ENCODE results near the gene TRERF1. TPM values are rescaled to one million over a fixed set of nuclear protein-coding genes. Genes with fewer than 3 reads are reported as not detected.

The TRERF1 gene
- total RNA-seq, 2 donors from 2014 or later, result 3.4 to 5.6 TPM

DNA sequence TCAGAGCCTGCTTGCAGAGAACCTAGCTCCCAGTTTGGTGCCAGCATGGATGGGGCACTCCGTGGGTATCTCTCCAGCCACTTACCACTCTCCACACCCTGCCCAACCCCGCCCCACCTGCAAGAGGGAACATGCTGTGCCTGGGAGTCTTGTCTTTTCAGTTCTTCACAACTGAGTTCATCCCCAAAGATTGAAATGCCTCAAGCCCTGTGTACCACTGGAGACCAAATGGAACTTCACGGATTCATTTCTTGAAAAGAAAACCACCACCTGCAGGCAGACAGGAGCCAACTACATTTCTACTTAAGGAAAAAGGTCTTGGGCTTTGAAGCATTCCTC lies 50.1 kb downstream of the TRERF1 start:
- intact Hi-C loops (cut with DNase I), result no loop called here
- DNase-seq (ENCODE audit: low spot score), result no peak

- no peak for DNase-seq (ENCODE audit: low spot score)
- intact Hi-C loops (cut with DNase I), result loop anchor here in 1 of 2 donors (1.0 kb wide), 1 partner anchor 29 kb away; no protein-coding TSS in a partner anchor
These were observed 50.7 kb downstream of the TRERF1 start for GRCh38 chr6:42400886-42401612.

DNA sequence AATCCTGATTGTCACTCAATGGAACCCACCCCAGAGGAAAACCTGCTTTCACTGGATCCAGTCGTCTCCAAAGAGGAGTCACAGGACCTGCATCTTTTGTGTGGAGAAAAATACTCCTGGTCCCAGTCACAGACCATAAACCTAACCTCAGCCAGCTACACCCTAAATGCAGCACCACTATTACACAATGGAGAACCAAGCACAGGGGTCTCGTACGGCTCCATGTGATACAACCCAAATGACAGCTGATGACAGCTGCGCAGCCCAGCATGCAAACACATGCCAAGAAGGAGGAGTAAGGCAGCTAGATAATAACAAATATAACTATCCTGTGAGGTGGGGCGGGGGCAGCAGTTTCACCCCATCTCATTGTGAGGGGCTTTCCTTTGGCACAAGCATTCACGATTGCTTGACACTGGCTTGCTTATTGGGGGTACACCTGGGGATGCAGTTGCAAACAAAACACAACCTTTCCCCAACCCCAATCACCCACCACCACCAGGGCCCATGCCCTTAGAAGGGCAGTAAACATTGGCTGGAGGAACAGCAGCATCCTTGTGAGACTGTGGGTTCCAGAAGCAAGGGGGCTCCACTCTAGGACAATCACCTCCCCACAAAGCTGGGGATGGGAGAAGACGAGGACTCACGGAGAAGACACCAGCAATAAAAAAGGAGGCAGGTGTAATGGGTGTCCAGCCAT lies 51.5 kb downstream of the TRERF1 start:
- no peak for DNase-seq (ENCODE audit: low spot score)
- intact Hi-C loops (cut with DNase I), result loop anchor here in 1 of 2 donors (1.0 kb wide), 1 partner anchor 30 kb away; no protein-coding TSS in a partner anchor

- no peak for DNase-seq (ENCODE audit: low spot score)
- intact Hi-C loops (cut with DNase I), result no loop called here
These were observed 55.0 kb downstream of the TRERF1 start for GRCh38 chr6:42396720-42397119.

DNA sequence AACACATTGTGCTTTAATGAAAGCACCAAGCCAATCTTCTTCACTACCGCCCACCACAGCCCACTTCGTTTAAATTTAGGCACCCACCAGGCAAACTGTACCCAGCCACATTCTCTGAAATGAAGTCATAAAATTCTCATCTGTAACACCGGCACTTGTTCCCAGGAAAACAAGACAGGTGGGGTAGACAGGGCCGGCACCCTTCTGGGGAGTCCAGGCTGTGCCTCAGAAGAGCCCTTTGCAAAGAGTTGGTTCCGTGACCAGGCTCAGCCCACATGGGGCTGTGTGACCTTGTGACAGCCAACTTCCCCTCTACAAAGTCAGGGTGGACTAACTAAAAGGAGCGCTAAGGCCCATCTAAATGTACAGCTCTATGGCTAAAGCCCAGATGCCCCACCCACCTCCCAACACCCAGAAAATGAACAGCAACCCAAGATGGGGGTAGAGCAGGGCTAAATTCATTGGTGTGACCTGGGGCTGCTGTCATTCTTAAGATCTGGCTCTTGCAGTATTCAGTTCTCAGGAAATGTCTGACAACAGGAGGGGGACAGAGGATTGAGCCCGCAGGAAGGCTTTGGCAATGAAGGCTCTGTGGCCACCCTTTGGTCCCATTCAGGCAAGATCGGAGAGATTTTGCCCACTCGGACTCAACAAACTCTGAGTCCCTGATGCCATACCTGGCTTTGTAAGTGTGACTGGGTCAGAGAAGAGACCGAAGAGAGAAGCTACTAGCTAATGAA lies 56.7 kb downstream of the TRERF1 start:
- no peak for DNase-seq (ENCODE audit: low spot score)
- intact Hi-C loops (cut with DNase I), result no loop called here

DNA sequence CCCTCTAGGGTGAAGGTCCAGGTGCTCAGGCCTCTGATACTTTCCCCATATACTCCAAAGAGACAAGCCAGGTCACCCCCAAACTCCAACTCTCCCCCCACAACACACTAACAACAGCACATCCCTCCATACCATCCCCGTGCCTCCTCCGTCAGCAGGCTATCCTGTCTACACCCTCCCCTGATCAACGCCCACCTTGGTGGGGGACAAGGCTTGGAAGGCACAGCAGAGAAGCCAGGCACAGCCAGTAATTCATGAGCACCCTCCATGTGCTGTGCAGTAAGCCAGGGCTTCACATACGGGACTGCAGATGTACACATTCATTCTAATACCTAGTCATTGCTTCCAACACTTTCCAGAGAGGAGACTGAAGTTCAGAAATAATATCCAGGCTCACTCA lies 57.6 kb downstream of the TRERF1 start:
- DNase-seq (ENCODE audit: low spot score), result no peak

GRCh38 chr6:42393339-42393738 lies 58.4 kb downstream of the TRERF1 start:
- DNase-seq (ENCODE audit: low spot score), result no peak
- intact Hi-C loops (cut with DNase I), result no loop called here

More for the DNA sequence above, 57.6 kb downstream of the TRERF1 start:
- intact Hi-C loops (cut with DNase I), result no loop called here

GRCh38 chr6:42392833-42393232 lies 58.9 kb downstream of the TRERF1 start:
- intact Hi-C loops (cut with DNase I), result no loop called here
- DNase-seq (ENCODE audit: low spot score), result no peak

DNA sequence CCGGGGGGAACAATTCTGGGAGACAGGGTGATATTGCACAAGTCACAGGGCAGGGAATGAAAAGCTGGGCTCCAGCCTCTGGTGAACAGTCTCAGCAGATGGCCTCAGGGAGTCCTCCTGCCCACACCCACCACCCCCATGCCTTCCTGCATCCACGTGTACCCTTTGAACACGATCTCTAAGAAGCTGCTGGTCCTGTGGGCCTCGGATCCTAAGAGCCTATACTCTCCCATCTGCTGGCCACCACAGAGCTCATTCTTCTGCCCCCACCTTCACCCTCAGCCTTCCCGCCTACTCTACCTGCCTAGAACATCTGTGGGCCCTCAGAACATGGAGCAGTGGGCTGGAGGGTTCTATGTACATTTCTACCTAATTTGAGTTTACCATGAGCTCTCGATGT lies 60.3 kb downstream of the TRERF1 start:
- intact Hi-C loops (cut with DNase I), result no loop called here
- DNase-seq (ENCODE audit: low spot score), result no peak

- intact Hi-C loops (cut with DNase I), result no loop called here
These were observed 61.3 kb downstream of the TRERF1 start for GRCh38 chr6:42390228-42390934.

DNA sequence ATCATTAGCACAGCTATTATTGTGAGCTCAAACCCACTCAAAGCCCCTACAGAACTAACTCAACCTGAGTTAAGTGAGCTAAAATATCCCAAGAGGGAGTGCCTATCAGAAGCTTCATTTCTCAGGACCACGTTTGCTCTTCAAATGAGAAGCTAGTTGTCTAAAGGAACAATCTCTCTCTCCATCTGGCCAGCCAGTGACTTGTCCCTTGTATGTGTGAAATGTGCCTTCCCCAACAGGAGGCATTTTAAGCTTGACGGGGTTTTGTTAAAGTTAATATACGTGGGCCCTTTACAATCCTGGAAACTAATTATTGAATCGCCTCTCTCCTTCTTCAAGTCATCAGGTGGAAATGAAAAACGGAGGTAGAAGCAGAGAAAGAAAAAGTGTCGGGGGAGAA lies 62.0 kb downstream of the TRERF1 start:
- no peak for DNase-seq (ENCODE audit: low spot score)
- intact Hi-C loops (cut with DNase I), result no loop called here

More at GRCh38 chr6:42390228-42390934, 61.3 kb downstream of the TRERF1 start:
- no peak for DNase-seq (ENCODE audit: low spot score)

DNA sequence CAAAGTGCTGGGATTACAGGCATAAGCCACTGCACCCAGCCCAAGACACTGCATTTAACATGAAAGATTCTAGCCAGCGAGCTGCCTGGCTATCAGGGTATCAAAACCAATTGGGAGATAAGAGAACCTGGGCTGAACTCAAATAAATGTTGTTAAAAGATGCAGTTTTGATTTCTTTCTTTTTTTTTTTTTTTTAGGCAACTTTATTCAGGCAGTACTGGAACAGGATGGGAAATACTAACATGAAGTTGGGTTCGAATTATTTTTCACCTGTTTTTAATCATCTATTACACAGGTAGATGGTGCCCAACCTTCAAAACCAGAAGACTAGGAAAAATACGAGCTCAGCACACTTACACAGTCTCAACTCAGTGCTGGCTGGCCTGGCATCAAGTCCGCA lies 63.7 kb downstream of the TRERF1 start:
- DNase-seq (ENCODE audit: low spot score), result no peak
- intact Hi-C loops (cut with DNase I), result no loop called here

GRCh38 chr6:42387336-42387735 lies 64.4 kb downstream of the TRERF1 start:
- intact Hi-C loops (cut with DNase I), result no loop called here
- no peak for DNase-seq (ENCODE audit: low spot score)

DNA sequence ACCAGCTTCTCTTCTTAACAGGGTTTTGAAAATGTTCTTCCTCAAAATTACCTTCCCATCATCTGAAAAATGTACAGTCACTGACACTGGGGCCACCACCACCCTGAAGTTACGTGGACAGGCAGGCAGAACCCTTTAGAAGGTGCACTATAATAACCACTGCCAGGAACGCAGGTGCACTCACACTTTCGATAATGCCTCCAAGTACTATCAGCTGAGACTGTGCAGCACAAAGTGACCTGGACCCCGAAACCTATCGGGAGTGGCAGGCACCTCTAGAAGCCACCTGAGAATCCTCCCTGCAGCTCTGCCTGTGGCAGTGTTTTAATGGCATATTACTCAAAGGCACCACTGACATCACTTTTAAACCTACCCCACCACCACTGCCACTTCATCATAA lies 66.4 kb downstream of the TRERF1 start:
- DNase-seq (ENCODE audit: low spot score), result no peak
- intact Hi-C loops (cut with DNase I), result no loop called here

DNA sequence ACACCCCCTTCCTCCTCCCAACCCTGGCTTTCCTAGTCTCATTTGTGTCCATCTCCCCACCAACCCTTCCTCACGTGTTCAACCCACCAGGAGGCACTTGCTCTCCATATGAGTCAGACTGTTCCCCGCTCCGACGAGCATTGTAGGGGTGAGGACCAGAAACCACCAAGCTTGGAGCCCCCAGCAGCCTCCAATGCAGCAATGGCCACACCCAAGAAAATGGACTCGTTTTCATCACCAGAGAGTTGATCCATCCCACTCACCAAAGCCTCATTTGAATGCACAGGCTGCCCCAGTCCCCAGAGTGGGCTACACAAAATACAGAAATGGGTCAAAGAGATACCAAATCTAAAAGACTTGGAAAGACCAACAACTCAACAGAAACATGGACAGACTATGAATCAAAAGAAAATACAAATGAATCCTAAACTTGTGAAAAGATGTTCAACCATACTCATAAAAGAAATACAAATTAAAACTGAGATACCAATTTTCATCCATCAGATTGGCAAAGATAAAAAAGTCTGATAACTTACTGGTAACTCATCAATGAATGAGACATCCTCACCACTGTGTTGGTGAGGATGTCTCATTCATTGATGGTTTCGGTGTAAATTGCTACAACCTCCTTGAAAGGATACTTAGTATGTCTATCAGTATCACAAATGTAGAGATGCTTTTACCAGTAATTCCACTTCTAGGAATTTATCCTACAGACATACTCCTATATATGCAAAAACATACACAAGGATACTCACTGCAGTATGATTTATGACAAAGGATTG lies 68.1 kb downstream of the TRERF1 start:
- DNase-seq (ENCODE audit: low spot score), result no peak
- intact Hi-C loops (cut with DNase I), result no loop called here

DNA sequence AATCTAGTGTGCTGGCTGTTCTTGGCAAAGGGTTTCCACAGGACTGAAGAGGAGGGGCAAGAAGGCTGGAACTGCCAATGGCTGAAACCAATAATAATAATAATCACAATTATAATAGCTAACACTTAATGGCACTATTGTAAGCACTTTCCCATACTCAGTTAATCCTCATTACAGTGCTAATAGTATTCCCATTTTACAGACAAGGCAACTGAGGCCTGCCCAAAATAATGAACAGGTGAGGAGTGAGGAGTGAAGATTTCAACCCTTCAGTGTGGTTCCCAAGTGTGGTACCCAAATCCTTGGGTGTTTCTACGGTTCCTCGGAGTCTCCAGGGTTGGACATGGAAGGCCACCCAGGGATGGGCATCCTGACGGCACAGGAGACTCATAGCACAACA lies 69.9 kb downstream of the TRERF1 start:
- intact Hi-C loops (cut with DNase I), result no loop called here

DNA sequence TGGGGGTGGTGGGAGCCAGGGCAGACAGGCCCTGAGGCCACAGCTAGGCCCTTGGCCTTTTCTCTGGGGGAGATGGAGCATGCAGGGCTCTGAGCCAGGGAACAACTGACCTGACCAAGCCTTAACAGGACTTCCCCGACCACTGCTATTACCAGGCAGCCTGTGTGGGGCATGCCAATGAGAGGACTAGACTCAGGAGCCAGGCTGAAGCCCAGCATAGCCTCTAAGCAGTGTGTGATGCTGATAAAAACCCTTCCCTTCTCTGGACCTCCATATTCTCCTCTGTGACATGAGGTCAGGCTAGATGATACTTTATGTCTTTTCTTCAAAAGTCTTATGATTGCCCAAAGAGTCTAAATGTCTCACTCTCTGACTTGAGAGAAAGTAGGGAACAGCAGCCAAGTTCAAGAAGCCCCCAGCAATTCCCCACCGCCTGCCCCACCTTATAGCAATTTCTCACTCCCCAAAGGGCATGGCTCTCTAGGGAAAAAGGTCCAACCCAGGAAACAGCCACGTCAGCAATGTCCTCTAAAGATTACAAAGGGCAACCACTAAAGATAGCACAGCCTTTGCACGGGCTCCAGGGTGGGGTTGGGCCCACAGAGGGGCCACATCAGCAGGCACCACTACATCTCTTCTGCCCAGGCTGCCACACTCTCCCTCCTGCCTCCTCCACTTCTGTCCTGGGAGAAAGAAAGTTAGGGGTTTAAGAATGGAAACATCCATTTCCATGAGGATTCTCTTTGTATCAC lies 71.3 kb downstream of the TRERF1 start:
- intact Hi-C loops (cut with DNase I), result no loop called here
- DNase-seq (ENCODE audit: low spot score), result no peak

More for the DNA sequence above, 69.9 kb downstream of the TRERF1 start:
- no peak for DNase-seq (ENCODE audit: low spot score)

DNA sequence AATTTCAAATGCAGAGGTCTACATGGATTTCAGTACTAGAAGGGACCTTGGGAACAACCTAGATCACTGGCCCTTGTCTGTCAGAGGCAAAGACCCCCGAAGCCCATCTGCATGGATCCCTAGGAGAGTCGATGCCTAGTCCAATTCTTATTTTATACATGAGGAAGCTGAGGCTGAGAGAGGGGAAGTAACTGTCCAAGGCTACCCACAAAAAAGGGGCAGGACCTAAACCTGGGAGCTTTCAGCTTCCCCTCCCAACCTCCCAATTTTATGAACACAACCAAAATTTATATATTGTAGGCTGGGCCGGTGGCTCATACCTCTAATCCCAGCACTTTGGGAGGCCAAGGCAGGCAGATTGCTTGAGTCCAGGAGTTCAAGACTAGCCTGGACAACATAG lies 73.2 kb downstream of the TRERF1 start:
- no peak for DNase-seq (ENCODE audit: low spot score)
- intact Hi-C loops (cut with DNase I), result no loop called here

Data from posterior vena cava (tissue), 2 donors.